IMR-90 (cell line): Measurements from ENCODE around the gene PPIAL4G. TPM values are rescaled to one million over a fixed set of nuclear protein-coding genes. Genes with fewer than 3 reads are reported as not detected.
"Not testable (repeated sequence)": the region's sequence is repeated elsewhere in the genome, so short reads cannot be mapped to it uniquely, and the experiment has no call there.

Source experiments
- ATAC-seq: fragments of 200-7000 bp; cut with Tn5 transposase; 2 replicates; pipeline ENCODE4 v1.9.1; 2020; ENCODE audit warnings: low read depth, mild to moderate bottlenecking, moderate library complexity
- BruUV-seq: library from RNA; stranded (reverse); fragments of 400-500 nt; replicated peaks from 2 replicates; lab custom pipeline; 2021; lab: Mats Ljungman, UMichigan
- CTCF ChIA-PET: fragments of 300-600 bp; formaldehyde crosslinking; extraction: SDS; loops from one replicate; lab custom pipeline; 2021; ENCODE audit warnings: antibody characterized with exemption; lab: Yijun Ruan, JAX
- POLR2A ChIA-PET: fragments of 300-600 bp; sonication (Branson Sonifier 250); formaldehyde crosslinking; loops from one replicate; lab custom pipeline; 2022; ENCODE audit warnings: antibody characterized with exemption; ENCODE audit not compliant: unreplicated experiment; lab: Charles Lee
- DNase-seq: peaks from one replicate; pipeline ENCODE4 v3.0.0; 2013
- H2AFZ ChIP-seq: replicated peaks from 2 replicates; pipeline ENCODE3; 2013; ENCODE audit warnings: low read length, mild to moderate bottlenecking; ENCODE audit not compliant: poor library complexity
- H2AK5ac ChIP-seq: 2 replicates; pipeline ENCODE4 v1.6.1; 2013; ENCODE audit warnings: low read depth, low read length, inconsistent platforms
- H2AK9ac ChIP-seq: replicated peaks from 2 replicates; pipeline ENCODE3; 2013; ENCODE audit warnings: mild to moderate bottlenecking, low read depth, low read length, moderate library complexity; ENCODE audit not compliant: poor library complexity
- H2BK120ac ChIP-seq: 2 replicates; pipeline ENCODE4 v1.6.1; 2013; ENCODE audit warnings: low read depth, low read length, inconsistent platforms
- H2BK15ac ChIP-seq: 3 replicates; pipeline ENCODE4 v1.6.1; 2013; ENCODE audit warnings: low read depth, low read length, inconsistent platforms
- H2BK20ac ChIP-seq: 2 replicates; pipeline ENCODE4 v1.6.1; 2013; ENCODE audit warnings: low read depth, mild to moderate bottlenecking, inconsistent platforms, low read length, moderate library complexity
- H2BK5ac ChIP-seq: 2 replicates; pipeline ENCODE4 v1.6.1; 2013; ENCODE audit warnings: mild to moderate bottlenecking, low read depth, low read length, inconsistent platforms; ENCODE audit not compliant: poor library complexity, severe bottlenecking
- H3K14ac ChIP-seq: replicated peaks from 2 replicates; pipeline ENCODE4 v1.6.1; 2013; ENCODE audit warnings: low read depth, low read length, inconsistent platforms
- H3K18ac ChIP-seq: 2 replicates; pipeline ENCODE4 v1.6.1; 2013; ENCODE audit warnings: low read depth, low read length, control low read depth
- H3K23ac ChIP-seq: 2 replicates; pipeline ENCODE4 v1.6.1; 2013; ENCODE audit warnings: low read depth, low read length, inconsistent platforms
- H3K27ac ChIP-seq: 2 replicates; pipeline ENCODE4 v1.5.1; 2013; ENCODE audit warnings: mild to moderate bottlenecking, control low read depth, low read length; ENCODE audit not compliant: insufficient read depth
- H3K27me3 ChIP-seq: 2 replicates; pipeline ENCODE4 v1.6.1; 2013; ENCODE audit warnings: low read length; ENCODE audit not compliant: control insufficient read depth, insufficient read depth
- H3K36me3 ChIP-seq: 2 replicates; pipeline ENCODE4 v1.6.1; 2013; ENCODE audit warnings: low read length, mixed read lengths; ENCODE audit not compliant: control insufficient read depth, insufficient read depth
- H3K4ac ChIP-seq: 2 replicates; pipeline ENCODE4 v1.6.1; 2013; ENCODE audit warnings: low read depth, low read length, inconsistent platforms
- H3K4me1 ChIP-seq: 2 replicates; pipeline ENCODE4 v1.6.1; 2013; ENCODE audit warnings: low read length, mixed read lengths; ENCODE audit not compliant: control insufficient read depth, insufficient read depth
- H3K4me2 ChIP-seq: 2 replicates; pipeline ENCODE4 v1.6.1; 2013; ENCODE audit warnings: low read depth, mild to moderate bottlenecking, control low read depth, low read length, moderate library complexity
- H3K4me3 ChIP-seq: 2 replicates; pipeline ENCODE4 v1.5.1; 2013; ENCODE audit warnings: low read depth, mild to moderate bottlenecking, control low read depth, low read length, moderate library complexity; ENCODE audit not compliant: insufficient read depth
- H3K56ac ChIP-seq: 2 replicates; pipeline ENCODE4 v1.6.1; 2013; ENCODE audit warnings: low read length, inconsistent platforms; ENCODE audit not compliant: insufficient read depth; ENCODE audit errors: extremely low read depth
- H3K79me1 ChIP-seq, 2 experiments: 2 replicates each; pipeline ENCODE4 v1.6.1; 2013; ENCODE audit warnings: low read length in 2 of 2, inconsistent platforms in 1 of 2, low read depth in 1 of 2
- H3K9ac ChIP-seq: 2 replicates; pipeline ENCODE4 v1.6.1; 2013; ENCODE audit warnings: low read depth, low read length, control low read depth
- H3K9me1 ChIP-seq: 2 replicates; pipeline ENCODE4 v1.6.1; 2013; ENCODE audit warnings: low read length, inconsistent platforms; ENCODE audit not compliant: insufficient read depth
- H3K9me3 ChIP-seq: 2 replicates; pipeline ENCODE4 v1.6.1; 2013; ENCODE audit warnings: low read length; ENCODE audit not compliant: control insufficient read depth, insufficient read depth
- H4K20me1 ChIP-seq: 2 replicates; pipeline ENCODE4 v1.6.1; 2013; ENCODE audit warnings: low read length, inconsistent platforms; ENCODE audit not compliant: insufficient read depth
- H4K5ac ChIP-seq: 2 replicates; pipeline ENCODE4 v1.6.1; 2013; ENCODE audit warnings: mild to moderate bottlenecking, low read depth, low read length, control low read depth
- H4K8ac ChIP-seq, 2 experiments: 2 replicates each; pipeline ENCODE4 v1.6.1; 2013; ENCODE audit warnings: low read depth in 2 of 2, low read length in 2 of 2, control low read depth in 1 of 2, inconsistent platforms in 1 of 2
- H4K91ac ChIP-seq: 2 replicates; pipeline ENCODE4 v1.6.1; 2013; ENCODE audit warnings: low read depth, low read length, inconsistent platforms; ENCODE audit not compliant: insufficient read depth
- CEBPB ChIP-seq: IDR thresholded peaks from 2 replicates; pipeline ENCODE4 v1.6.1; 2012; ENCODE audit warnings: low read depth, low read length, improper control_type of control experiment
- WGBS, 2 experiments: methylation state at CpG; one replicate each; pipeline versions ENCODE4 v1.1.5 to v1.1.7; 2013; ENCODE audit warnings: missing lambda C conversion rate in 2 of 2; ENCODE audit not compliant: insufficient read length in 1 of 2; ENCODE audit errors: extremely low coverage in 2 of 2; 5-methylcytosine and 5-hydroxymethylcytosine counted together
- dilution Hi-C: fragments of 300-500 bp; cut with HindIII; formaldehyde crosslinking; loops from one replicate; pipeline ENCODE4 v1.14.3; 2018; ENCODE audit warnings: low sequenced_read_pairs; ENCODE audit not compliant: unreplicated experiment
- in situ Hi-C: fragments of 300-500 bp; cut with MboI; formaldehyde crosslinking; loops from 3 replicates; pipeline ENCODE4 v1.14.3; 2019; ENCODE audit warnings: low sequenced_read_pairs, inconsistent platforms, mixed read lengths
- intact Hi-C: fragments of 100-400 bp; cut with micrococcal nuclease; formaldehyde crosslinking; loops from 2 replicates; pipeline ENCODE4 v1.10.0; 2022
- polyA plus RNA-seq, 3 experiments: library from polyadenylated mRNA; depleted of rRNA; stranded (reverse); fragments of >200 nt; gene quantifications; 2 replicates each; pipeline ENCODE4 v1.2.3, GENCODE V29; 2012; ENCODE audit warnings: low replicate concordance in 1 of 3
- total RNA-seq: library from RNA; depleted of rRNA; stranded (reverse); fragments of >200 nt; gene quantifications from 2 replicates; pipeline ENCODE4 v1.2.3, GENCODE V29; 2012

PPIAL4G gene
- total and polyA plus RNA-seq, 2 of the 4 experiments (the other 2 are of a cell fraction) = not detected

- peak overlapping the region; percentile 71 for H3K9ac ChIP-seq
- DNase-seq, dilution Hi-C loops: not testable (repeated sequence)
These were observed 24.1 kb downstream of the PPIAL4G start for GRCh38 chr1:148458901-148459581.

GRCh38 chr1:148458398-148458797 is 24.7 kb downstream of the PPIAL4G start:
- H2AFZ ChIP-seq, H2BK5ac ChIP-seq, H3K23ac ChIP-seq, CTCF ChIA-PET, H4K8ac ChIP-seq, H2BK20ac ChIP-seq, H4K20me1 ChIP-seq, ATAC-seq, H3K9me3 ChIP-seq, H3K14ac ChIP-seq, in situ Hi-C loops, H3K36me3 ChIP-seq, H3K27me3 ChIP-seq, H2BK120ac ChIP-seq, dilution Hi-C loops, H3K9ac ChIP-seq, POLR2A ChIA-PET, H3K4me1 ChIP-seq, H2AK5ac ChIP-seq, DNase-seq, H3K56ac ChIP-seq, H3K18ac ChIP-seq, H3K27ac ChIP-seq, H3K9me1 ChIP-seq, intact Hi-C loops, H2AK9ac ChIP-seq, H3K79me1 ChIP-seq, H3K4ac ChIP-seq, BruUV-seq, H4K91ac ChIP-seq, H2BK15ac ChIP-seq, H4K5ac ChIP-seq: not testable (repeated sequence)
- WGBS, 2 experiments = no CpG with 5 or more reads among the region's 11 CpGs
- Histone ChIP-seq H3K4me2 (peak overlapping the region; percentile 79), H3K4me3 (peak overlapping the region; percentile 47)

More at GRCh38 chr1:148458901-148459581, 24.1 kb downstream of the PPIAL4G start:
- H4K91ac ChIP-seq, H3K36me3 ChIP-seq, H2BK15ac ChIP-seq, H3K9me3 ChIP-seq, H3K9me1 ChIP-seq, H3K4me1 ChIP-seq, H3K14ac ChIP-seq, H3K4me2 ChIP-seq, H3K23ac ChIP-seq, POLR2A ChIA-PET, H3K27me3 ChIP-seq, H3K18ac ChIP-seq, BruUV-seq, H2BK120ac ChIP-seq, H2BK20ac ChIP-seq, H3K56ac ChIP-seq, H3K4ac ChIP-seq, H2AFZ ChIP-seq, H4K5ac ChIP-seq, H4K20me1 ChIP-seq, ATAC-seq, CTCF ChIA-PET, intact Hi-C loops, H2AK9ac ChIP-seq, H2AK5ac ChIP-seq, H3K79me1 ChIP-seq, in situ Hi-C loops: not testable (repeated sequence)
- Histone ChIP-seq H3K4me3 (peak overlapping the region; percentile 51), H4K8ac (peak overlapping the region in 1 of 2 experiments; percentile 60; a peak in 2 of 4 replicates), H3K27ac (peak overlapping the region; percentile 78), H2BK5ac (peak overlapping the region; percentile 46)
- WGBS, 2 experiments = no CpG with 5 or more reads among the region's 63 CpGs
- TF ChIP-seq CEBPB = peak; percentile 37; the same call in 1 of the 2 replicates
